NCI-H345 (cell line): ENCODE measurements around the gene C9.
"Not testable (repeated sequence)": the region's sequence is repeated elsewhere in the genome, so short reads cannot be mapped to it uniquely, and the experiment has no call there.

ENCODE experiments used
- DNase-seq: peaks from one replicate; lab custom pipeline; 2025; lab: John Stamatoyannopoulos, UW

C9 gene

DNA sequence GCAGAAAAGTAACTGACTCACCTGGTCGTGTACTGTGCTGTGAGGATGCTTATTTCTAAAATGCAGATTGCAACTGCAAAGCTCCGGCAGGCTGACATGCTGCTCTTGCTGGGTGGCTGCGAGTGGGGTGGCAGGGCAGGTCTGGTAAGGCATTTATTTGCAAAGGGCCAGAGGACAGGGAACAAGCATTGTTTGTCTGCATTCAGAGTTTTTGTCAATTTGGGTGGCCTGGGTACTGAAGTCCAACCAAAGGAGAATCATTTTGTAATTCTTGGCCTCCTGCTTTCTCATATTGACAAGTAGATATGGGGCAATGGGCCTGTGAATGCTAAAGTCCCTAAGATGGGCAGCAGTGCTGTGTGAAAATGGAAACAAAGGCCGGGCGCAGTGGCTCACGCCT lies at the start of gene C9:
TSS of gene C9 (minus strand) at position 129 of the 400 bp plus-strand sequence. CDS start at position 98, 31 bp downstream.
- no peak for DNase-seq

DNA sequence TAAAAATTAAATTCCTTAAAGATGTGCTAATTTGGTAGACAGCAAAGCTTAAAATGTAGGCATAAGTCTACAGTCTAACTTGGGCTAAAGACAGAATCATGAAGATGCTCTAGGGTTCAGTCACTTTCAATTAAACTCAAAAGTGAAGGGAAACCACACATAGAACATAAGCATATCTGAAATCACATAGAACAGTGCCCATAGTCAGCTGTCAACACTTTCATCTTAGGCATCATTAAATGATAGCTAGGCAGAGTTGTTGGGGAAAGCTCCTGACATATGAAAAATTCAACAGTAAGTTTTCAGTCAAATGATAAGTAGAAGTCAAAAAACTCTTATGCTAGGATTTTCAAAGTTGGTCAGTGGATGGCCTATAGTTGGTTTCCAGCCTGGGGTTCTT lies 49.5 kb upstream of the C9 start:
- DNase-seq = no peak

DNA sequence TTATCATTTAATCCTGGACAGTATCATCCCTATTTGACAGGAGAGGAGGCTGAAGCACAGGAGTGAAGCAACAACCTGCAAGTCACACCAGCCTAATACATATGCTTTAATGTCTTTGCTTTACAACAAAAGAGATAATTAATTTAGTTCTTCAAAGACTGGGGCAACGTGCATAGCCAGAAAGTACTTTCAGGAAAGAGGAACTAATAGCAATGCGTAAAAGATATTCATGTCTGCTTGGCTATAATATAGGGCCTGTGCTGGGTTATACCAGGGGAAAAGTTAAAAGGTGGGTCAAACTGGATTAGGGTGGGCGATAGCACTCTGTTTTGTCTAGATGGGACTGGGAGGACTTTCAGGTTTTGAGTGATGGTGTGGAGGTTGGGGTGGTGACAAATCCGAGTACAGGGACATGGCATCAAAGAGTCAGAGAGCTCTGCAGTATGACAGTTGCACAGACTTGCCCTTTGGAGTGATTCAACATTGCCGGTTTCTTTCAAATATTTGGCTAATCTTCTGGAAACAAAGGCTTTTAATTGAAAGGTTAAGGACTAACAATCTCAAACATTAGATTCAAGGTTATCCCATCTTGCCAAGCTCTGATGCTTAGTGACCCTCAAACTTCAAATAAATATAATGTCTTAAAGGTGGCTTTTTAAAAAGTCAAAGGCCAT lies 48.6 kb upstream of the C9 start:
- no peak for DNase-seq

DNA sequence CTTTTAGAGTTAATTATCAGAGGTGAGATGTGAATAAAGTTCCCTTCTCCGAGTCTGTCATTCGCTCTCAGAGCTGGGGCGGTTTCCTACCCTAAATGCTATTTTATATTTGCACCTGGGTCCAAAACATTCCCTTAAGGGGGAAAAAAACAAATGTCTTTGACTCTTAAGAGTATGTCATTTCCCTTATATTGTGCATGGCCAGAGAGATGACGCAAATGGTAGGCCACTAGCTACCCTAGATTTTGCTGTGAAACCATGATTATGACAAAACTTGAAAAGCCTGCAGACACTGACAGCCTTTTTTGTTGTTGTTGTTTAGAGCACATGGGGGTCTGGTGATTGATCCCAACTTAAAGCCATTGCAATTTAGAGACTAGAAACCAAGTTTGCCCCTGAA lies 47.7 kb upstream of the C9 start:
- no peak for DNase-seq

DNA sequence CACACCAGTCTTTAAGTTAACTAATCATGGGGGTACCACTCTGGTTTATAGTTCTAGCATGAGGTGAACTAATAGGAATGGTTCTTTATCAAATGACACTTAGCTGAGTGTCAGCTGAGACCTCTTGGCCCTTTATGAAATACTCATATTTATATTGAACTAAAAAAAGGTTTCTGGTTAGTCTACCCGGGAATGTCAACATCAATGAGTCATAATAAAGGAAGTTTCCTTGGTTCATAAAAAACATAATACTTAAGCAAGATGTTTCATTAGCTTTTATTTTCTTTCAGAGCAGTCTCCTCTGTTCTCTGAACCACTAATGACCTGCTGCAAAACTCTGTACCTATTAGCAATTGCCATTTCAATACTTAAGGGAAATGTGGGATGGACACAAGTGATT lies 46.8 kb upstream of the C9 start:
- DNase-seq = no peak

DNA sequence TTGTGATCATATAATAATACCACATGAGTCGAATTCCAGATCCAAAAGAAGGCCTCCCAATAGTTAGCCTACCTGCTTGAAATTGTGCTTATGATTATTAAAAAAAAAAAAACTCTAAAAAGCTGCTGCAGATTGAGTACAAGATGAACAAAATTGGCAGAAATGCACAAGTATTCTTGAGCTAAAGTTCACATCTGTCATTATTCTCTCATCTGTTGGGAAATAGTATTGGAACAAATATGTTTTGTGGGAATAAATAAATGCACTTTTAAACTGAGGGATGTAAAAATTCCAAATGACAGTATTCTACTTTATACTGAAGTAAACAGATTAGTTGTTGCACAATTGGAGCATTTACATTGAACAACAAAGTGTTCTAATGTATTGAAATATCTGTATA lies 44.7 kb upstream of the C9 start:
- DNase-seq = no peak

DNA sequence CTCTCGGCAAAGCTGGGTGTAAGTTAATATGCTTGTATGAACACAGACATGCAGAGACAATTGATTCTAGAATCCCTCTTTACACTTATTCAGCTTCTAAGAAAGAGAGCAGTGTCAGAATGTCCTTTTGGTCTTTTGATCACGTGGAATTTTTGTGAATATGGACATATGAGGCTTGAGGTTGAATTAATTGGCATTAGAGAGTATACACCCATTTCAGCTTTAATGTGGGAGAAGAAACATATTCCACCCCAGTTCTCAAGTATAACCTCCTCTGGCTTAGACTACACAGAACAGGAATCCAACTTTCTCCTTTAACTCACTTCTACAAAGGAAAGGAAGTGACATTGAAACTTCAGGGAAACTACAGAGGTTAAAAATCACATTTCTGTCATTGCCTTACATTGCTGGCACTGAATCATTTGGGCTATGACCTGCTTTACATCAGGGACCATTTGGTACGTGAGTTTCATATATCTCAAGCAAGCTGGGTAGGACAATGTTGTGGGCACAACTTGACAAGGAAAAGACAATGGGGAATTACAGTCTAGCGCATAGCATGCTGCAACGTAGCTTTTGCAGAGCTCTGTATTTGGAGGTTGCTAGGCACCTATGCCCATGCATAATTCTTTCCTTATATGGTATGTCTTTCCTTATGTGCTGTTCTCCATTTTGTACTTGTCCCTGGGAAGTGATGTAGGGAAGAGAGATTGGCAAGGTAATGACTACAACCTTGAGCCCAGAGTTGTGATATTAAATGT lies 41.0 kb upstream of the C9 start:
- no peak for DNase-seq

DNA sequence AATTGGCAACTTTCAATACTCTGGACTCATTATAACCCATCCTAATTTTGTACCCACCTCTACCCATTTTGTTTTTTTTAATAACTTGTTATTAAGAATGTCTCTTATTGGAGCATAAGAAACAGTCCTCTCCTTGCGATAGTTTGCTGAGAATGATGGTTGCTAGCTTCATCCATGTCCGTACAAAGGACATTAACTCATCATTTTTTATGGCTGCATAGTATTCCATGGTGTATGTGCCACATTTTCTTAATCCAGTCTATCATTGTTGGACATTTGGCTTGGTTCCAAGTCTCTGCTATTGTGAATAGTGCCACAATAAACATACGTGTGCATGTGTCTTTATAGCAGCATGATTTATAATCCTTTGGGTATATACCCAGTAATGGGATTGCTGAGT lies 39.5 kb upstream of the C9 start:
- not testable (repeated sequence) for DNase-seq

DNA sequence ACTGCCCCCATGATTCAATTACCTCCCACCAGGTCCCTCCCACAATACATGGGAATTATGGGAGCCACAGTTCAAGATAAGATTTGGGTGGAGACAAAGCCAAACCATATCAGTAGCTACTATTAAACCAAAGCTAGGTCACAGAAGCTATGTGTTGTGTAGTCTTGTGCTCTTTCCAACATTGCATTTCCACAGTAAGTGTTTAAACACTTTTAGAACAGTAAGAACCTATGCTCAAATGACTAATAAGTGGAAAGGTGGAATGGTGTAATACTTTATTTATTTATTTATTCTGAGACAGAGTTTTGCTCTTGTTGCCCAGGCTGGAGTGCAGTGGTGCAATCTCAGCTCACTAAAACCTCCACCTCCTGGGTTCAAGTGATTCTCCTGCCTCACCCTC lies 37.8 kb upstream of the C9 start:
- not testable (repeated sequence) for DNase-seq

DNA sequence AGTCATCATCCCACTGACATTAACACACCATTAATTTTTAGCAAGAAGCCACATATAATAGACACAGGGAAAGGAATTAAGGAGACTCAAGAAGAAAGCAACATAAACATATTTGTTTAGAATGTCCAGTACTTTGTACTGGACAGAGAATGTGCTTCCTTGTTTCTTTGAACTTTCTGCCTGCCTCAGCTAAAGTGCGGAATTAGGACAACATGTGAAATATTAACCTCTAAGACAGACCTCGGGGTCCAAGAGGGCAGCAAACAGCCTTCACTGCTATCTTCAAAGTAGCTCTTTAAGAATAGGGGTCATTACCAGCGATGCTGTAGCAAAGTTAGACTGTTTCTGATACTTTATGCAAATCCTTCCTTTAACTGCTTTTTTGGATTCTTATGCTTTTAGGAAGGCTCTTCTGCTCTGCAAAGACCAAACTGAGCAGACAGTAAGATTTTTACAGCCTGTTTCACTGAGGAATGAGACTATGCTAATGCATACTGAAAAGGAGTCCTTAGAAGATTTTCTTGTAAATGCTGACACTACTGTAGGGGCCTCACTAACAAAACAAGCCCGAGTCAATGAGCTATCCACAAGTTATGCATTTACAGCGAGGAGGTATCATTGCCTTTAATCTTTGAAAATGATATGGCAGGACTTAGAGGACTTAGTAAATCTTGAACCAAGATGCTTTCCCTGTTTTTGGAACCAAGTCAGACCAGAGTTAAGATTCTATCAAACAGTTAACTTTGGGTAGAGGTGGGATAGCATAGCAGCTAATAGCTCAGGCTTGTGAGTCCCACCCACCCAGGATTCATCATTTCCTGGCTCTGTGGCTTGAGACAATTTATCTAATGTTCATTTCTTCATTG lies 36.7 kb upstream of the C9 start:
- no peak for DNase-seq

DNA sequence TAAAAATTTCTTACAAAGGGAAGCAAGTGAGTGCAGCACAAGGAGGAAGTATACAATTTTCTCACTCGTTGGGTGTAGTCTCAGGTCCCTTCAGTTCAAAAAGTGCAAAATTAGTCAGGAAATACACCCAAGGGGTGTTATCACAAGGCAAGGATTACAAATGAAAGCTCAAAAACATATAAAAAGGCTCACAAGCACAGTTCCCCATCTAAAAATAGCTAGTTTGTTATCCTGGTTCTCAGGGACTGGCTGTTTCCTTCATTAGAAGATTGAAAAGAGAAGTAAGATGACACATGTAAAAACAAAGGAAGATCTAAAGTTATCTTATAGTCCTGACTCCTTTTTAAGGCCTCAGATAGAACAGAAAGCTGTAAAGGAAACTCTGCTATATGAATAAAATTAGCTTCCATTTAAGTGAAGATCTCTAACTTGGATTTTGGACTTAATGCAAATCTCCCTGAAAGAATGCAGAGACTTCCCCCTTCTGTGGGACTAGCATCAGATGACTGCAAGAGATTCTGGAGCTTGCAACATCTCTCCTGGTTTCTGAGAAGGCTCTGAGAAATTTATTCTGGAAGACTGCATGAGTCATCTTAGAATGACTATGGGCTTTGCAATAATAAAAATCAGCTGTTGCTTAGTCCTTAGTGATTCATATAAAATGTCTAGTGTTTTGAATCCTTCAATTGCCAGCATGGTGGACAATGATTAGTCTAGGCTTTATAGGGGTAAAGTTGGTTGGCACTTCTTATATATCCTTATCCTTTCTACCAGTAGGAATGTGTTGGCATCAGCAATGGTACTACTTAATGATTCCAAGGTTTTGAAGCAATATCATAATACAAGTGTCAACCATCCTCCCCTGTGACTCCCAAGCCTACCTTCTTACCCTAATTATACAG lies 35.1 kb upstream of the C9 start:
- DNase-seq = no peak

DNA sequence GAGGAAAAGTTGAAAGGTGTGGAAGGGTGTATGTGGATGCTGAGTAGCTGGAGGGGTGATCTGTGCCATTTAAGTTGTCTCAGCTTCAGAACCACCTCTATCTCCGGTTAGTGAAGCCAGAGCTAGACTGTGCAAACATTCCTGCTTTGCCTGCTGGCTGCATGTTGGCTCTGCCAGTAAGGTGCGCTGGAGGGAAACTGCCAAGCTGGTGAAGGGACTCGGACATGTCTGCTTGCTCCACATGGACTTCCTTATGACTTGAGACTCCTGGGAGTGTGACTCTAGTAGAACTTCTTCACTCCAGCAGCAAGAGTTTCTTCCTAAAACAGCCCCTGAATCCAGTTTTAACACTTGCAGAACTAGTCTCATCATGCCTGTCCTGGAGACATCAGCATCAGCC lies 32.5 kb upstream of the C9 start:
- DNase-seq = no peak

DNA sequence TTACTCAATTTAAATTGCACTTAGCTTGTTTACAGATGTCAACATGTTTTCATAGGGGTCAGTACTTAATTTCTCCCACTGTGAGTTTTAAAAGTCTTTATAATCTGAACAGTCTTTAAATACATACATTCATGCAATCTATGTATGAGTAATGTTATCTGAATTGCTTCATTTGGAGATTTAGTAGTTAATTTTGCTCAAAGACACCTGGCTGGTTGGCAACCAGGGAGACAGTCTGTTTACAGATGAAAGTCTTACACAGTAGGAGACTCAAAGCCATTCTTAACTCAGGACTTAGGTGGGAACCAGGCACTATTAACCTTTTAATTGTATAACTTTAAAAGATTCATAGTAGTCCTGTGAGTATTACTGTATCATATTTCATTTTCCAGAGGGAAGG lies 31.2 kb upstream of the C9 start:
- no peak for DNase-seq

DNA sequence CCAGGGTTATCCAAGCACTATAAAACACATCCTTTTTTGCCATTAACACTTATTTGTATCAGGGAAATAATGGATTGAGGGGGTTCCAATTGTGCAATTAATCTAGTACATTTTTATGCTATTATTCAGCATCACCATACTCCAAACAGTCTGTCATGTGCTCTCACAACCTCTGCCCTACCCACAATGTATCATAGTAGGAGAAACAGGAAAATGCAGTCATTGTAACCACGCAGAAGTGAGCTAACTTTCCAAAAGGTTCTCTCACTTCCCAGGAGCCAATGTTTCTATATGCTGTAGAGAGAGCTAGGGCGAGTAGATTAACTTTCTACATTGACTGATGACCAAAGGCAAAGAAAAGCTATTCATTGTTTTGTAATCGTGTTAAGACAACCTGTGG lies 30.7 kb upstream of the C9 start:
- no peak for DNase-seq

DNA sequence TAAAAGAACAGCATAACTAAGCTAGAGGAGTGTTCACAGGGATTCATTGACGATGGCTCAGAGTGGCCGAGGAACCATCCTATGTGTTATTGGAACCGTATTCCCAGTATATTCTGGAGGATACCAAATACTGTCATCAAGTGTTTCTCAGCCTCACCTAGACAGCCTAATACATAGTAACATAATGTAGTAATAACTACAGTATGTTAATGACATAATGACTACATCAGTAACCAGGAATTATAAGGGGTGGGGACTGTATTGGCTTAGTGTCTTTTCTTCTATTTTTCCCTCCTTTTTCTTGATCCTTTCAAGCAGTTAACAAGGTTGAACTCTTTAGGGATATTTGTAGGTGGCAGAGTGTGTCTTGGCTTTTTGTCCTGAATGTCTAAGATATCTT lies 26.6 kb upstream of the C9 start:
- no peak for DNase-seq

DNA sequence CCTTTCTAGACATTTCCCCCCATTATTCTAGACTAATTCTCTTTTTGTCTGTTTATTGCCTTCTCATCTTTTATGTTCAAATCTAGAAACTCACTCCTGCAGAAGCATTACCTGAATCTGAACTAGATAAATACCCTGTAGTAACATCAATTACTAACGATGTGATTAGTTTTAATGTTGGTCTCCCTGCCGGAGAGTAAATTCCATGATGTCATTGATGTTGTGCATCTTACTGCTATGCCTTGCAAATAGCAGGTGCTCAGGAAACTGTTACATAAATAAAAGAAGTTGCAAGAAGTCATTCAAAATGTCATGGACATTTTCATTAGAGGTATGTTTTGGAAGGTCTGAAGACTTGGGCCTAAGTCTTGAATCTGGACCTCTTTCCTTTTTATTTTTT lies 23.0 kb upstream of the C9 start:
- DNase-seq = no peak

DNA sequence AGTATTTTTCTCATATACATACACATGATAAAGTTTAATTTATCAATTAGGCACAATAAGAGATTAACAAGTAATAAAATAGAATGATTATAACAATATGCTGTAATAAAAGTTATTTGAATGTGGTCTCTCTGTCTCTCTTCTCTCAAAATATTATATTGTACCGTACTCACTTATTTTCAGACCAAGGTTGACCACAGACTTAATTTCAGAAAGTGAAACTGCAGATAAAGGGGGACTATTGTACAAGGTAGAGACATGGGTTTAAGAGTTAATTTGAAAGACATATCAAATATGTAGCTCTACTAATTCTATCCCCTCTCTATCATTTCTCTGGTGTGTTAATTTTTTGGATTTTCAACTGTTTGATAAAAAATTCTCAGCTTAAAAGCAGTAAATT lies 20.0 kb upstream of the C9 start:
- DNase-seq = no peak

DNA sequence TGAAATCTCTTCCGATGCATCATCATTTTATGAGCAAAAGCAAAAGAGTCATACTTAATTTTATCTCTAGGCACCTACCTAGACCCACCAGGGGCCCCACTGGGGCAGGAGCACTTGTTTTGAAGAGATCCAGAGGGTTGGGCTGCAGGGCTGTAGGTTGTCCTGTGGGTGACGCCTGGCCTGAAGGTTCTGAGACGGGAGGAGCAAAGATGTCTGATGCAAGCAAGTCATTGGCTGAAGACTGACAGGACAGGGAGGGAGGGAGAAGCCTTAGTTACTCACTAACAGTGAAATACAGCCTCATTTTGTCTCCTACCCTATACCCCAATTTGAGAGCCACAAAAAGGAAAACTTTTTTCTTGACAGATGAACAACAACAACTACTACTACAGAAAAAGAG lies 17.1 kb upstream of the C9 start:
- no peak for DNase-seq

DNA sequence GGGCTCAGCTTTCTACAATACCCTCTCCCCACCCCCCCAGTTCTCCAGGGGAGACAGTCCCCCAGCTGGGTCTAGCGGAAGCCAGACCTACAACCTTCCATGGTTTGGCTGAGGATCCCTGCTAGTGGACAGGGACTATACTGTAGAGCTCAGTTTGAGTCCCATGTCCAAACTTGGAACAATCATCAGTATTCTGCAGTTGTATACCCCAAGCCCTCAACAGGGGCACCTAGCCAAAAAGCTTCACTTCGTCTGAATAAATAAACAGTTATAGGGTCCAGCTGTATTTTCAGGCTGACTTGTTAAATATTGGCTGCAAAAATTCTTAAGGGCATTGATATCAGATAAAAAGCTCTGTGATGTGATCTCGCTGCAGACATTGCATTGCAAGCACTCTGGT lies 15.4 kb upstream of the C9 start:
- no peak for DNase-seq

DNA sequence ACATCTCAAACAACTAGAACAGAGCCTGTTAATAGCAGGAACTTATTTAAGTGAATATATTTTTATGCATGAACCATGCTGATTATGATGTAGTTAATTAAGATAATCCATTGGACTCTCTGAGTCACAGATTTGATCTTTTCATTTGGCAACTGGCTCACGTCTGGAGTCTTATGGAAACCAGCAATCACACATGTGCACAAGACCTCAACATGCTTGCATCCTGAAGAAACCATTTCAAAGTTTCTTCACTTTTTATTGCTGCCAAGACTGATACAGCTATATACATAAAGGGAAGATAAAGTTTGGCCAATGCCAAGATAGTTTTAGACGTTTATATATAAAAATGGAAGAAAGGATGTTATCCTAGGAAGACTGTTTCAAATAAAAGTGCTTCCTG lies 13.3 kb upstream of the C9 start:
- DNase-seq = no peak

DNA sequence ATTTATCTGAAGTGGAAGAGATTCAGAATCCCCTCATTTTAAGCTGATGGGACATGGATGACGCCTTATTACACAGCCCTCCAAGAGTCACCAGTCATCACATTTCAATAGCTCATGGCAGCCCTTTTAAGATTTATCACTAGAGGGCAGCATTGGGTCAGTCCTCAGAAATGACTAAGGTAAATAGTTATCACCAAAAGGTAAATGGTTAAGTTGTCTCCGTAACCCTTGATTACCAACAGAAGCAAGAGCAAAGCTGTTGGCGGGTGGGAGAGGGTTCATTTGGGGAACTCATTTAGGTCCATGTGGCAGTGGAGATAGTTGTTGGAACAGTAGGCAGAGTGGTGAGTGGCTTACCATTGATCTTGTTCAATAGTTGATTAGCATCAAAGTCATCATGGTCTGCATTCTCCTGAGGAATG lies 12.0 kb upstream of the C9 start:
- no peak for DNase-seq

DNA sequence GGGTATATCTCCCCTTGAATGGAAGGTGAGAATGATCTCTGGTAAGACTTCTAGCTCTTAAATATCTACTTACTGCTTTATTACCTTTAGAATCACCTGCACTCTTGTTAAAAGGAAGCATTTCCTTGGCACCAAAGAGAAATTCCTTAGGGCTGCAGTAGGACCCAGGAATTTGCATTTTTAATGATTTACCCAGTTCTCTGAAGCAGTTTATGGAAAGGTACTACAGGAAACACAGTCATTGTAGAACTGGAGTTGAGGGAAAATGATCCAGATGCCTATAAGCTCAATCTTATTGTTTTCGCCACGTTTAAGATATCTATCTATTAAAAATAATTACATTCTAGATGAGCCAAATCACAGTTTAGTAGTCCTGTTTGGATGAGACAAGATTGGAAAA lies 9.5 kb upstream of the C9 start:
- DNase-seq = no peak
